HepG2 (cell line): ENCODE measurements around the gene UBFD1. TPM values are rescaled to one million over a fixed set of nuclear protein-coding genes. Genes with fewer than 3 reads are reported as not detected.

Experiments used
- AKAP8 ChIP-seq: sonication (generic); formaldehyde crosslinking; IDR thresholded peaks from 2 replicates; pipeline ENCODE4 v1.5.1; 2020; ENCODE audit warnings: mild to moderate bottlenecking, missing genetic modification reagents
- ARNT ChIP-seq: fragments of 450-650 bp; IDR thresholded peaks from 2 replicates; pipeline ENCODE4 v1.6.1; 2017
- EHMT2 ChIP-seq: fragments of 200-600 bp; sonication (generic); IDR thresholded peaks from 2 replicates; pipeline ENCODE4 v1.7.0; 2017; ENCODE audit warnings: antibody characterized with exemption, low read depth, low read length, borderline replicate concordance
- GPBP1L1 ChIP-seq: sonication (generic); formaldehyde crosslinking; IDR thresholded peaks from 2 replicates; pipeline ENCODE4 v1.5.0; 2020; ENCODE audit warnings: mild to moderate bottlenecking, missing genetic modification reagents
- GPN1 ChIP-seq: sonication (generic); formaldehyde crosslinking; IDR thresholded peaks from 2 replicates; pipeline ENCODE4 v1.5.1; 2020; ENCODE audit warnings: missing genetic modification reagents, borderline replicate concordance
- KAT8 ChIP-seq: IDR thresholded peaks from 2 replicates; pipeline ENCODE4 v1.6.1; 2016; ENCODE audit warnings: missing genetic modification reagents, missing compliant biosample characterization
- KLF11 ChIP-seq: IDR thresholded peaks from 2 replicates; pipeline ENCODE4 v1.6.1; 2016; ENCODE audit warnings: missing compliant biosample characterization
- KLF13 ChIP-seq: sonication (generic); formaldehyde crosslinking; IDR thresholded peaks from 2 replicates; pipeline ENCODE4 v1.4.0; 2020; ENCODE audit warnings: mild to moderate bottlenecking, missing genetic modification reagents
- MBNL3 ChIP-seq: fragments of 250-450 bp; sonication (Bioruptor Pico); conservative IDR thresholded peaks from 2 replicates; pipeline ENCODE4 v1.8.0; 2022; ENCODE audit warnings: mild to moderate bottlenecking, inconsistent platforms
- NR2F6 ChIP-seq, 2 experiments: IDR thresholded peaks; 2 replicates each; pipeline ENCODE4 v1.6.1; 2016; ENCODE audit warnings: antibody characterized with exemption in 1 of 2, mild to moderate bottlenecking in 1 of 2
- THRA ChIP-seq: sonication (generic); formaldehyde crosslinking; IDR thresholded peaks from 2 replicates; pipeline ENCODE4 v1.4.0; 2020; ENCODE audit warnings: missing genetic modification reagents, borderline replicate concordance
- TP53 ChIP-seq: sonication (generic); formaldehyde crosslinking; conservative IDR thresholded peaks from 2 replicates; pipeline ENCODE4 v1.4.0; 2020; ENCODE audit warnings: missing genetic modification reagents
- ZNF17 ChIP-seq: sonication (generic); formaldehyde crosslinking; IDR thresholded peaks from 2 replicates; pipeline ENCODE4 v1.5.0; 2020; ENCODE audit warnings: mild to moderate bottlenecking, missing genetic modification reagents
- ZNF205 ChIP-seq: IDR thresholded peaks from 2 replicates; pipeline ENCODE4 v1.6.1; 2018; ENCODE audit warnings: missing biosample characterization, missing genetic modification reagents
- ZNF446 ChIP-seq: sonication (generic); formaldehyde crosslinking; IDR thresholded peaks from 2 replicates; pipeline ENCODE4 v1.5.0; 2020; ENCODE audit warnings: mild to moderate bottlenecking, missing genetic modification reagents
- ZNF543 ChIP-seq: sonication (generic); formaldehyde crosslinking; IDR thresholded peaks from 2 replicates; pipeline ENCODE4 v1.4.0; 2020; ENCODE audit warnings: mild to moderate bottlenecking, missing genetic modification reagents
- polyA plus RNA-seq, 8 experiments: library from polyadenylated mRNA; depleted of rRNA in 3 of 8; stranded (reverse) in 7 of 8; unstranded in 1 of 8; fragments of >200 nt; fragmentation: Illumina TruSeq in 4 of 8; extraction: Trizol in 4 of 8; gene quantifications; 2 replicates each; pipeline versions ENCODE4 v1.2.1 to v1.2.3, GENCODE V29; 2011 to 2016; ENCODE audit warnings: low read depth in 4 of 8, missing spikeins in 1 of 8, mixed read lengths in 1 of 8; ENCODE audit not compliant: insufficient read depth in 1 of 8
- total RNA-seq, 5 experiments: library from RNA; depleted of rRNA; stranded (reverse); fragments of >200 nt; fragmentation: Illumina TruSeq; extraction: Trizol; gene quantifications; 2 replicates each; pipeline ENCODE4 v1.2.3, GENCODE V29; 2016; ENCODE audit warnings: low read depth in 1 of 5
- TF ChIP-seq, protein P1 (sequence below): sonication (generic); formaldehyde crosslinking; IDR thresholded peaks from 2 replicates; pipeline ENCODE4 v1.4.0; 2020; ENCODE audit warnings: mild to moderate bottlenecking, low read depth, missing genetic modification reagents
- TF ChIP-seq, protein P2 (sequence below): sonication (generic); formaldehyde crosslinking; IDR thresholded peaks from 2 replicates; pipeline ENCODE4 v1.9.0; 2021; ENCODE audit warnings: mild to moderate bottlenecking, missing genetic modification reagents

The UBFD1 gene
- total and polyA plus RNA-seq, 2 of the 13 experiments (the other 11 are each of a cell fraction or from before 2014, with no cell fraction given) = 100 to 111 TPM

- TF ChIP-seq MBNL3 (CRISPR knock-in tag) (no peak), KLF13 (CRISPR knock-in tag) (no peak), ZNF205 (CRISPR knock-in tag) (peak; percentile 88), ARNT (no peak), ZNF543 (CRISPR knock-in tag) (peak; percentile 89), ZNF446 (peak; percentile 99), THRA (CRISPR knock-in tag) (peak; percentile 72; the same call in 1 of the 2 replicates), ZNF17 (CRISPR knock-in tag) (no peak), TP53 (0 out of 2 replicates have a peak, but pooled peaks have one; percentile 87), GPBP1L1 (CRISPR knock-in tag) (no peak), KLF11 (no peak), AKAP8 (peak; percentile 97), GPN1 (CRISPR knock-in tag) (peak; percentile 96; the same call in 1 of the 2 replicates), KAT8 (CRISPR knock-in tag) (peak; percentile 50), NR2F6 (IDR thresholded peaks at IDR 0.05) (no peak), NR2F6 (CRISPR knock-in tag; IDR thresholded peaks at IDR 0.05) (peak; percentile 62; the same call in 1 of the 2 replicates), EHMT2 (no peak)
- TF ChIP-seq, protein P1, sequence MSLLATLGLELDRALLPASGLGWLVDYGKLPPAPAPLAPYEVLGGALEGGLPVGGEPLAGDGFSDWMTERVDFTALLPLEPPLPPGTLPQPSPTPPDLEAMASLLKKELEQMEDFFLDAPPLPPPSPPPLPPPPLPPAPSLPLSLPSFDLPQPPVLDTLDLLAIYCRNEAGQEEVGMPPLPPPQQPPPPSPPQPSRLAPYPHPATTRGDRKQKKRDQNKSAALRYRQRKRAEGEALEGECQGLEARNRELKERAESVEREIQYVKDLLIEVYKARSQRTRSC (CRISPR knock-in tag) = peak; percentile 92
- TF ChIP-seq, protein P2, sequence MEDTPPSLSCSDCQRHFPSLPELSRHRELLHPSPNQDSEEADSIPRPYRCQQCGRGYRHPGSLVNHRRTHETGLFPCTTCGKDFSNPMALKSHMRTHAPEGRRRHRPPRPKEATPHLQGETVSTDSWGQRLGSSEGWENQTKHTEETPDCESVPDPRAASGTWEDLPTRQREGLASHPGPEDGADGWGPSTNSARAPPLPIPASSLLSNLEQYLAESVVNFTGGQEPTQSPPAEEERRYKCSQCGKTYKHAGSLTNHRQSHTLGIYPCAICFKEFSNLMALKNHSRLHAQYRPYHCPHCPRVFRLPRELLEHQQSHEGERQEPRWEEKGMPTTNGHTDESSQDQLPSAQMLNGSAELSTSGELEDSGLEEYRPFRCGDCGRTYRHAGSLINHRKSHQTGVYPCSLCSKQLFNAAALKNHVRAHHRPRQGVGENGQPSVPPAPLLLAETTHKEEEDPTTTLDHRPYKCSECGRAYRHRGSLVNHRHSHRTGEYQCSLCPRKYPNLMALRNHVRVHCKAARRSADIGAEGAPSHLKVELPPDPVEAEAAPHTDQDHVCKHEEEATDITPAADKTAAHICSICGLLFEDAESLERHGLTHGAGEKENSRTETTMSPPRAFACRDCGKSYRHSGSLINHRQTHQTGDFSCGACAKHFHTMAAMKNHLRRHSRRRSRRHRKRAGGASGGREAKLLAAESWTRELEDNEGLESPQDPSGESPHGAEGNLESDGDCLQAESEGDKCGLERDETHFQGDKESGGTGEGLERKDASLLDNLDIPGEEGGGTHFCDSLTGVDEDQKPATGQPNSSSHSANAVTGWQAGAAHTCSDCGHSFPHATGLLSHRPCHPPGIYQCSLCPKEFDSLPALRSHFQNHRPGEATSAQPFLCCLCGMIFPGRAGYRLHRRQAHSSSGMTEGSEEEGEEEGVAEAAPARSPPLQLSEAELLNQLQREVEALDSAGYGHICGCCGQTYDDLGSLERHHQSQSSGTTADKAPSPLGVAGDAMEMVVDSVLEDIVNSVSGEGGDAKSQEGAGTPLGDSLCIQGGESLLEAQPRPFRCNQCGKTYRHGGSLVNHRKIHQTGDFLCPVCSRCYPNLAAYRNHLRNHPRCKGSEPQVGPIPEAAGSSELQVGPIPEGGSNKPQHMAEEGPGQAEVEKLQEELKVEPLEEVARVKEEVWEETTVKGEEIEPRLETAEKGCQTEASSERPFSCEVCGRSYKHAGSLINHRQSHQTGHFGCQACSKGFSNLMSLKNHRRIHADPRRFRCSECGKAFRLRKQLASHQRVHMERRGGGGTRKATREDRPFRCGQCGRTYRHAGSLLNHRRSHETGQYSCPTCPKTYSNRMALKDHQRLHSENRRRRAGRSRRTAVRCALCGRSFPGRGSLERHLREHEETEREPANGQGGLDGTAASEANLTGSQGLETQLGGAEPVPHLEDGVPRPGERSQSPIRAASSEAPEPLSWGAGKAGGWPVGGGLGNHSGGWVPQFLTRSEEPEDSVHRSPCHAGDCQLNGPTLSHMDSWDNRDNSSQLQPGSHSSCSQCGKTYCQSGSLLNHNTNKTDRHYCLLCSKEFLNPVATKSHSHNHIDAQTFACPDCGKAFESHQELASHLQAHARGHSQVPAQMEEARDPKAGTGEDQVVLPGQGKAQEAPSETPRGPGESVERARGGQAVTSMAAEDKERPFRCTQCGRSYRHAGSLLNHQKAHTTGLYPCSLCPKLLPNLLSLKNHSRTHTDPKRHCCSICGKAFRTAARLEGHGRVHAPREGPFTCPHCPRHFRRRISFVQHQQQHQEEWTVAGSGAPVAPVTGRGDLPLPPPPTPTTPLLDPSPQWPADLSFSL (CRISPR knock-in tag) = no peak; the same call in 1 of the 2 replicates
Observed at GRCh38 chr16:23510164-23510914, 47.2 kb upstream of the UBFD1 start, which contains the start of gene GGA2 (continued).
